ENCODE data around the gene C4orf51.
"Not testable (repeated sequence)": the region's sequence is repeated elsewhere in the genome, so short reads cannot be mapped to it uniquely, and the experiment has no call there.

C4orf51 gene

DNA sequence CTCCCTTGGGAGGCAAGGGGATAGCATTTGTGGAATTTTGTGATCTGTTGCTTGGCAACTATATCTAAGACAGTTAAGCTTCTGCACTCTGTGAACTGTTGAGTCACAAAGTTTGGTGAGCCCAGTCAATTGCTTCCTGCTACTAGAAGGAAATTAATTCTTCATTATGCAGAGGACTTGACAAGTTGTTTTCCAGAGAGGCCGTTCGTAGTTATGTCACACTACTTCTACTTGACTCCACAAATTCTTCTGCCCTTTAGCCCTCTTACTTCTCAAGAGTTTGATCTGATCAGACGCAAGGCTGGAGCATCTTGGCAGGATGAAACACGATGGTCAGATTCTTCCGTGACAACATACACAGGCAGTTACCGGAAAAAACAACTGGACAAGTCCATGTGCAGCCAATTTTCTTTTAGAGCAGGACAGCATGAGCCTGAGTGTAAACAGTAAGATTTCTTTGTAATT lies at the start of gene C4orf51:
Gene C4orf51, plus strand, starts transcription at position 156 of the 465 bp plus-strand sequence. Its CDS starts 58 bp downstream, at position 214.
- no peak for DNase-seq

DNA sequence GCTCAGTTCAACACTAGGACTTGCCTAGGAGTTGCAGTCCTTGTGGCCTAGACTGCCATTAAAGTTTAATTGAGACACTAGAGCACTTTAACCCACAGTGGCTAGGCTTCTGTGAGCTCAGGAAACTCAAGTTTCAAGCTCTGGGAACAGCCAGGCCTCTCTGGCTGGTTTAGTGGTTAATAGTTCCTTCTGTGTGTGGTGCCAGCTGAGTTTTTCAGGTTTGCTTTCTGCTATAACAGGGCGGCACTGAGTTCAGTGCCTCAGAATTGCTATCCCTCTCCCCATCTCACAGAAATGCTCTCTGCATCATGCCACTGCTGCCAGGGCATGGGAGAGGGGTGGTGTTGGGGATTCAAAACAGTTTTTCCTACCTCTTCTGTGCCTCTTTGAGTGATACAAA lies 44.8 kb upstream of the C4orf51 start:
- DNase-seq = no peak

DNA sequence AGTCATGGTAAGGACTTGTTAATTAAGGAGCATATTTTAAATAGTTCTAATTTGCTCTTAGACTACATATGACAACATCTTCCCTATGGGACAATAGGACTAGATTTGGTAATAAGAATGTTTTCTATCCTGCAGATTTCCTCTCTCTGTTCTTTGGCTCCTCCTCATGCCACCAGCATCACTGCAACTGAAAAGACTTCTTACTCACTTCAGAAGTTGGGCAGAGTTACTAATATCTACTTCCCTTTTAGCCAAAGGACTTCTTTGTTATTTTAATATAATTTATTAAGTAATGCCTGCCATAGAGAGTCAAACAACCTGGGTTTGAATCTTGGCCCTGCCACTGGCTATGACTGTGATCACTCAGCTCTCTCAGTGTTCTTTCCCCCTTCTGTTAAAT lies 44.3 kb upstream of the C4orf51 start:
- no peak for DNase-seq

DNA sequence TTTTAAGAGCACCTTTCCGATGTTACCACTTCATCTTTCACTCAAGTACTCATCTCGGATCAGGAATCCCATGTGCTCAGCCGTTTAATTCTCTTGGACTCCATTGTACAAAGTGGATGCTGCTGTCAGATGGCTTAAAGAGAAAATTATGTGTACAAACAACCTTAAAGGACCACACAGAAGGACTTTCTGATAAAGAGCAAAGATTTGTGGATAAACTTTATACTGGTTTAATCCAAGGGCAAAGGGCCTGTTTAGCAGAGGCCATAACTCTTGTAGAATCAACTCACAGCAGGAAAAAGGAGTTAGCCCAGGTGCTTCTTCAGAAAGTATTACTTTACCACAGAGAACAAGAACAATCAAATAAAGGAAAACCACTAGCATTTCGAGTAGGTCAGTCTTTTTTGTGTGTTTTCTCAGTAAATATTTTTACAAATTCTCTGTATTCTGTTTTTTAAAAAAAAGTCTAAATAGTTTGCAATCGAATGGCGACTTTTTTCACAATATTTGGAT lies 40.7 kb upstream of the C4orf51 start:
- DNase-seq = no peak

DNA sequence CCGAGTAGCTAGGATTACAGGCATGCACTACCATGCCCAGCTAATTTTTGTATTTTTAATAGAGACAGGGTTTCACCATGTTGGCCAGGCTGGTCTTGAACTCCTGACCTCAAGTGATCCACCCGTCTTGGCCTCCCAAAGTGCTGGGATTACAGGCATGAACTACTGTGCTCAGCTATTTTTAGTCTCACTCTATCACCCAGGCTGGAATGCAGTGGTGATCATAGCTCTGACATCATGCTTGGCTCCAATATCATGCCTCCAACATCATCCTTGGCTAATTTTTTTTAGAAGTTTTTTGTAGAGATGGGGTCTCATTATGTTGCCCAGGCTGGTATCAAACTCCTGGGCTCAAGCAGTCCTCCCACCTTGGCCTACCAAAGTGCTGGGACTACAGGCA lies 39.7 kb upstream of the C4orf51 start:
- not testable (repeated sequence) for DNase-seq

DNA sequence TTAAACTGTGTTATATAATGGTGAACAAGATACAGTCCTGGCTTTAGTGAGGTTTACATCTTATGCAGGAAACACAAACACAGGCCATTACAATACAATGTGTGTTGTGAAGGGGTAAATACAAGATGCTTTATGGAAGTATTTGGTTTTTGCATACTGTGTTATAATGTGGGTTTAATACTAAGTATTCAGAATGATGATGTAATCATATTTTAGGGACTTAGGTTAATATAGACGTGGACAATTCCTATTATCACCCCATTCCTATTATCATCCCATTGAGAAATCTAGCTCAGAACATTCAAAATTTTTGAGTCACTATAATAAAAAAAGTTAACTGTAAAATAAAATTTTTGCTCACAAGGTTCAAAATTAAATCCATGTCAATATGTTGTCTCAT lies 36.7 kb upstream of the C4orf51 start:
- no peak for DNase-seq

DNA sequence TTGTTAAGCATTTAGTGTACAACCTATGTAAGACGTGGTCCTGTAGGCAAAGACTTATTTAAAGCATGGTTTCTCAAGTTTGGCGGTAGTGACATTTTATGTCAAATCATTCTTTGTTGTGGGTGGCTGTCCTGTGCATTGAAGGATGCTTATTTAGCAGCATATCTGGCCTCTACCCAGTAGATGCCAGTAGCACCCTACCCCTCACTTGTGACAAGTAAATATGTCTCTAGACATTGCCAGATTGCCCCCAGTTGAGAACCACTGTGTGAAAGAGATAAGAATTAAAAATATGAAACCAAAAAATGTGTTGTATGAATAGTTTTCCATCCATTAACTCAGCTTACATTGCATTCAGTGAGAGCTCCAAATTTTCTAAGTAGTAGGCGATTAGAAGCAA lies 35.2 kb upstream of the C4orf51 start:
- no peak for DNase-seq

DNA sequence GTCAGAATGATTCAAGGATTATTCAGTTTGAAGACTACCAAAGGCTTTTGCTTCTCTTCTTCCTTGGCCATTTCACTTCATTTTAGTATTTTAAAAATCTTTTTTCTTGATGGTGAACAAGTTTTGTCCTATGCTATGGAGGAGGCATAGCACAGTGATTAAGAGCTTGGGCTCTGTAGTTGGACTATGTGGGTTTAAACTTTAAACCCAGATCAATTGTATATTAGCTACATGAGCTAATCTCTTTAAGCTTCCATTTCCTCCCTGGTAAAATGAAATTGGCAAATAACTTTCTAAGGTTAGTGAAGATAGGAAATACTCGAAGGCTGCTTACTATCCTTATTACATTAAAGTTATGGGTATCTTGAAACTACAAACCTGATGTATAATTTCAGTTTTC lies 23.8 kb upstream of the C4orf51 start:
- DNase-seq = no peak

DNA sequence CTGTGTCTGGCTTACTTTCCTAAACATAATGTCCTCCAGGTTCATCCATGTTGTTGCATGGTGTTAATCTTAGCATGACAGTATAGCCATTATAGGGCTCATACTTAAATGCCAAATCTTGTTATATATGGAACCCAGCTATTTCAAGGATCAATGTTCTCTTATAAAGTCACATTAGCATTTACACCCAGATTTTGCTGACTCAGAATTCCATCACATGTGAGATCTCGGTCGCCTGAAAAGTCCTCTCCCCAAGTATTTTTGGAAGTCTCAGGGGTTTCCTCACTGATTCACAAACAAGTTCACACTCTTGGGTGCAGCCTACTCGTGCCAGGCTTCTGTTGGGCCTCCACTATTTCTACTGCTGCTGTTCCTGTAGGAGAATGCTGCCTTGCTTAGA lies 19.9 kb upstream of the C4orf51 start:
- no peak for DNase-seq

DNA sequence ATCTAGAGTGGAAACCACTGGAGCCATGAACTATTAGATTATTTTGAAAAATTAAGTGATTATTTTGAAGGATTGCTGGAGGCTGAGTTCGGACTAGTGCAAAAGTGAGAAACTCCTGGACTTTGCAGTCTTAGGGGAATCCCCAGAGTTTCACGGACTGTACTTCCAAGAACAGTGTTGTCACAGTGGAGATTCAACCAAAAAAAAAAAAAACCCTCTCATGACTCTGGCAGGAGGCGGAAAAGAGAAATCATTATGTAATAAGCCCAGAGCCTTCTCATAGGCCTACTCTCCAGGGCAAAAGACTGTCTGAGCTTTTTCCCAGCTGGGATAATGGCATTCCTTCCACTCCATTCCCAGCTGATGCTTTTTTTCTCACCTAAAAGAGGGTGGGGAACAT lies 16.8 kb upstream of the C4orf51 start:
- no peak for DNase-seq

DNA sequence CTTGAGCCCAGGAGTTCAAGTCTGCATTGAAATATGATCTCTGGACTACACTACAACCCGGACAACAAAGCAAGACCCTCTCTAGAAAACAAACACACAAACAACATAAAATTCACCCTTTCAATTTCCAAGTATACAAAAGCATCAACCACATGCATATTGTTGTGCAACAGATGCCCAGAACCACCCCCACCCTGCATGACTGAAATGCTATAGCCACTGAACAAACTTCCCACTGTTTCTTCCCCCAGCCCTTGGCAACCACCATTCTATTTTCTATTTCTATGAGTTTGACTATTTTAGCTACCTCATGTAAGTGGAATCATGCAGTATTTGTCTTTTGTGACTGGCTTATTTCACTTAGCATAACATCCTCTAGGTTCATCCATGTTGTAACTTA lies 14.2 kb upstream of the C4orf51 start:
- DNase-seq = no peak

DNA sequence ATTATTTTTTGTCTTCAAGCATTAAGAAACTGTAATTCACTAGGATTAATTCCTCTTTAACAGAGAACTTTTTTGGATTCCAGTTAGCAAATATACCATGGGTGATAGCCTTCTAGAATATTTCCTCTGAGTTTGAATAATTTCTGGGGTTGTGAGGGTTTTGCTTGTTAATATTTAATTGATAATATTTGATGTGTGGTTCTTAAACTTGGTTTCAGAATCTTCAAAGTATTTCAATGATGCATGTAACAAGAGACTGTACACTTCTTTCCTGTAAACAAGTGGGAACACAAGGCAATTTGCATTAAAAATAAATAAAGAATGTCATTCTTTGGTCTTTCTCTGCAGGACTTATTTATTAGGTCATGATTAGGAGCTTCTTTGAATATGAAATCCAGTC lies 9.5 kb upstream of the C4orf51 start:
- DNase-seq = no peak

DNA sequence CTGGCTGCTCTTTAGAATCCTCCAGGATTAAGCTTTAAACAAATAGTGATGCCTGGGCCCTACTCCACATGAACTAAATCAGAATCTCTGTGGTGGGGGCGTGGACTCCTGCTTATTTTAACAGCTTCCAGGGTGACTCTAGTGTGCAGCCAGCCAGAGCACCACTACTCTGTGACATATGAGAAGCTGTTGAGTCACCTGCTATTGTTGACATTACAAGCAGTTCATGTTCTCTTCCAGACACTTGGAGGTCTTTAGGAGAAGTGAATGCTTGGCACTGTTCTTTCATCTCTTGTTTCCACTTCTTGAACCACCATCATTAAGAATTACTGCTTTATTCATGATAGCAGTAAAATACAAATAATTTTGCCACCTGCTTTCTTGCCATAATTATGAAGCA lies 426 bp upstream of the C4orf51 start:
- DNase-seq = peak; percentile 21

DNA sequence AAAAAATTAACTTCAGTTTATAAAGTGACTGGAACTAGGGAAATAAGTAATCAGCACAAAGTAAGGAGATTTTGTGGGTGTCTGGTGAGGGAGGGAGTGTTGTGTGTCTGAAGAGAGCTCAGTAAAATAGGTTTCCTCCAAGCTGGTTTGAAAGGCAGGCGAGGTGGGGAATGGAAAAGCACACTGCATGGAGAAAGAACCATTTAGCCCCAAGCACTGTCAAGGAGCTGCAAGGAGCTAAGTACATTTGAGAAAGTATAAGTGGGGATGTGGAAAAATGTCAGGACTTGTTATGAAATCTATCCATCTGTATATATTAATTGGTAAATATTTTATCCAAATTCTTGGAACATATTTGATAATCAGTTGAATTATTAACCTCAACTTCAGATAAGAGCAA lies 956 bp downstream of the C4orf51 start:
- no peak for DNase-seq

DNA sequence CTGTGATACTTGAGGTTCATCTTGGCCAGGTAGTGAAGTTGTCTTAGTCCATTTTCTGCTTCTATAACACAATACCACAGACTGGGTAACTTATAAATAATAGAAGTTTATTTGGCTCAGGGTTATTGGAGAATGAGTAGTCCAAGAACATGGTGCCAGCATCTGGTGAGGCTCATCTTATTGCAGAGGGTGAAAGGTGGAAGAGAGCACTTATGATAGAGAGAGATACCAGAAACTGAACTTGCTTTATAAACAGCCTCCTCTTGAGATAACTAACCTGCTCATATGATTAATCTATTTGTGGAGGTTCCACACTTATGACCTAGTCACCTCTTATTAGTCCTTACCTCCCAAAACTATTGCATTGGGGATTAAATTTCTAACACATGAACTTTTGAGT lies 1.6 kb downstream of the C4orf51 start:
- DNase-seq = no peak

DNA sequence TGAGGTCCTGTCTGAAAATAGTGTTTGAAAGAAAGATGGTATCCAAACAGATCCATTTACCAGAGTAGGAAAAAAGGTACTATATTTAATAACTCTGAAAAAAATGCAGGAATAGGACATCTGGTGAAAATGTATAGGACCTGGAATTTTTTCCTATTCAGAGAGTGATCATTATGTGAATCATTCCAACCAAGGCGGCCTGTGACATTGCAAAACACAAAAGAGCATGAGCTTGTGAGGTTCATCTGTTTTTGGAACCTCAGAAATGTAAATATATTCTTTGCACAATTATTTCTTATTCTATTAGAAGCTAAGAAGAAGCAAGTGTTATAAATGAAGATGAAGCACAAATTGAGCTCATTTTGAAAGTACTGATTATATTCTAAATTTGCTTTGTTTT lies 2.0 kb downstream of the C4orf51 start:
- no peak for DNase-seq

DNA sequence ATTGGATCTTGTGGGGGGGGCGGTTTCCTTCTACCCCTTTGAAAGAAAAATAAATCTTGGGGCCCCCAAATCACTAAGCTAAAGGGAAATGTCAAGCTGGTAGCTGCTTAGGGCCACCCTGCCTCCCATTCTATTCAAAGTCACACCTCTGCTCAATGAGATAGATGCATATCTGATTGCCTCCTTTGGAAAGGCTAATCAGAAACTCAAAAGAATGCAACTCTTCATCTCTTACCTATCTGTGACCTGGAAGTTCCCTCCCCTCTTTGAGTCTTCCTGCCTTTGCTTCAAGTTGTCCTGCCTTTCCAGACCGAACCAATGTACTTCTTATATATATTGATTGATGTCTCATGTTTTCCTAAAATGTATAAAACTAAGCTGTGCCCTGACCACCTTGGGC lies 7.0 kb downstream of the C4orf51 start:
- no peak for DNase-seq

DNA sequence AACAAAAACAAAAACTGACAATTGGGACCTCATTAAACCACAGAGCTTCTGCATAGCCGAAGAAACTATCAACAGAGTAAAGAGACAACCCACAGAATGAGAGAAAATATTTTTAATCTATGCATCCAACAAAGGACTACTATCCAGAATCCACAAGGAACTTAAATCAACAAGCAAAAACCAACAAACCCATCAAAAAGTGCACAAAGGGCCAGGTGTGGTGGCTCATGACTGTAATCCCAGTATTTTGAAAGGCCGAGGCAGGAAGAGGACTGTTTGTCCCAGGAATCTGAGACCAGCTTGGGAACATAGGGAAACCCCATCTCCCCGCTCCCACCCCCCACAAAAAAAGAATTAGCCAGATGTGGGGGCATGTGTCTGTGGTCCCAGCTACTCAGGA lies 10.7 kb downstream of the C4orf51 start:
- DNase-seq = no peak

DNA sequence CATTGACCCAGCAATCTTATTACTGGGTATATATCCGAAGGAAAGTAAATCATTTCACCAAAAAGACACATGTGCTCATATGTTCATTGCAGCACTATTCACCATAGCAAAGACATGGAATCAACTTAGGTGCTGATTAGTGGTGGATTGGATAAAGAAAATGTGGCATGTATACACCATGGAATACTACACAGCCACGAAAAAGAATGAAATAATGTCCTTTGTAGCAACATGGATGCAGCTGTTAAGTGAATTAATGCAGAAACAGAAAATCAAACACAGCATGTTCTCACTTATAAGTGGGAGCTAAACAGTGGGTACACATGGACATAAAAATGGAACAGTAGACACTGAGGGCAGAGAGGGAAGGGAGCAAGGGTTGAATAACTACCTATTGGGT lies 11.5 kb downstream of the C4orf51 start:
- DNase-seq = not testable (repeated sequence)

DNA sequence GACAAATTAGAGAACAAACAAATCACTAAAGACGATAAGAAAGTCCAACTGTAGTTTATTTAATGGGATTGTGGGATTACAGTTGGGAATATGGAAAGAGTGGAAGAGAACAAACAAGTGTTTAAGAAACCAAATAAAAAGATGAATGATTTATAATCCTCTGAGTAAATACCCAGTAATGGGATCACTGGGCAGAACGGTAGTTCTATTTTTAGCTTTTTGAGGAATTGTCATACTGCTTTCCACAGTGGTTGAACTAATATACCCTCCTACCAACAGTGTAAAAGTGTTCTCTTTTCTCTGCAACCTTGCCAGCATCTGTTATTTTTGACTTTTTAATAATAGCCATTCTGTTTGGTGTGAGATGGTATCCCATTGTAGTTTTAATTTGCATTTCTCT lies 15.0 kb downstream of the C4orf51 start:
- no peak for DNase-seq

DNA sequence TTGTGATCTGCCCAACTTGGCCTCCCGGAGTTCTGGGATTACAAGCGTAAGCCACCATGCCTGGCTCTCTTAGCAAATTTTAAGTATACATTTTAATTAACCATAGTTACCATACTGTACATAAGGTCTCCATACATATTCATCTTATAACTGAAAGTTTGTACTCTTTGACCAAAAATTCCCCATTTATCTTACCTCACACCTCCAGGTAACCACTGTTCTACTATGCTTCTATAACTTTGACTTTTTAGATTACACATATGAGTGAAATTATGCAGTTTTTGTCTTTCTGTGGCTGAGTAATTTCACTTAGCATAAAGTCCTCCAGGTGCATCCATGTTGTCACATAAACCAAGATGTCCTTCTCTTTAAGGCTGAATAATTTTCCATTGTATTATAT lies 17.4 kb downstream of the C4orf51 start:
- no peak for DNase-seq

DNA sequence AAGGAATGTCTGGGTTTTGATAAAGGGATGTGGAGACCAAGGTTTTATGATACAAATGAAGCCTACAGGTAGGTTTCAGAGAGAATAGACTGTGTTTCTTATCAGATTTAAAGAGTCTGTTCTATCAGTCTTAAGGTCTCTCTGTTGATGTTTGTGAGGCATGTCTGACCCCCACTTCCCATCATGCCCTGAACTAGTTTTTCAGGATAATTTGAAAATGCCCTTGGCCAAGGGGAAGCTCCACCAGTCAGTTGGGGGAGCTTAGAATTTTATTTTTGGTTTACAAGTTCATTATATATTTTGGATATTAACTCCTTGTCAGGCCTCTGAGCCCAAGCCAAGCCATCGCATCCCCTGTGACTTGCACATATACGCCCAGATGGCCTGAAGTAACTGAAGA lies 18.6 kb downstream of the C4orf51 start:
- DNase-seq = no peak

DNA sequence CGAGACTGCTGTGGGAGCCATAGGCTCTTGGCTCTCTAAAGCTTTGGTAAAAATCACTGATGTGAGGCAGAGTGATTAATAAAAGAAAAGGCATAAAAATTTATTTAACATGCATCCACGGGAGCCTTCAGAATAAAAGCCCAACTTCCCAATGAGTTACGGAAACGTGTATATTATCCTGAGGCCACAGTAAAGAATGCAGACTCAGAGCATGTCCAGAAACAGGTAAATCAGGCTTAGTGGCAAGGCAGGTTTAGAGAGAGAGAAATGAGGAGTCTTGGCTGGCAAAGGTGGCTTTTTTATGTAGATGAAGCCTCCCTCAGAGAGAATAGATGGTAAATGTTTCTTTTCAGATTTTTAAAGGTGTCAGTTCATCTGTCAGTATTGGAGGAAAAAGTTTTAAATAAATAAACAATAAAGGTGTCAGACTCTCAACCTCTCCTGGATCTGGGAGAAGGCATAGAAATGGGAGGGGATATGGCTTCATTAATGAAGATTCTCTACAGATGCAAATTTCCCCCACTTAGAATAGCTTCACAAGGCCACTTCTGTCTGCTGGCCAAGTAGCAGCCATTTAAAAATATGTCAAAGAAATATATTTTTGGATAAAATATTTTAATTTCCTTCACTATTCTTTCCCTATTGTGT lies 24.0 kb downstream of the C4orf51 start:
- no peak for DNase-seq

DNA sequence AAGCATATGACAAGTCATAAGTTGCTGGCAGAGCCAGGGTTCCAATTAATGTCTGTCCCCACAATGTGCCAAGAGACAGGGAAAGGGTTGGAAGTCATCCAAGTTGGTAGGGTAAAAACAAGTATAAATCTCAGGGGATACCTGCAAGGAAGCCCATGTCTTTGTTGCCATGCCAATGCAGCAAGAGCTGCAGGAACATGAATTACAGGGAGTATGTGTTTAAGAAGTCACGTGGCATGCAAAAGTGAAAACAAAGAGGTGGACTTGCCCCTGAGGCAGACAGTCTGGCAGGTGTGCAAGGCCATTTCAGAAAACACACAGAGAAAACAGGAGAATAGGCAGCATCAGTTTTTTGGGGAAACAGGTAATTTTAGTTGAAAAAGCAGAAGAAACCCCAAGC lies 29.4 kb downstream of the C4orf51 start:
- peak; percentile 49 for DNase-seq

DNA sequence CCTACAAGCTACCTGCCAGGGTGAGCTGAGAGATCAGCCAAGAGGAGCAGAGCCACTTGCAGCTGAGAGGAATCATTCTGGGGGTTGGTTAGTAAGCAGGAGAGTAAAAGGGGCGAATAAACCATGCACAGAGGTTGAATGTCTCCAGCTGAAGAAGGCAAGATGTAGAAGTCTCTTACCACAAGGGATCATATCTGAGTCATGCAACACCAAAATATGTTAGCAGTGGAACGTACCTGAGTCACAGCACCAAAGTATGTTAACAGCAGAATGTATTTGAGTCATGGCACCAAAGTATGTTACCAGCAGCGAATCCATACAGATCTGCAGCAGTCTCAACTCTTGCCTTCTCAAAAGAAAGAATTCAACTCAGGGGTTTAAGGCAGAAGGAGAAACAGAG lies 29.9 kb downstream of the C4orf51 start:
- no peak for DNase-seq

All from NCI-H2171 (cell line).